ENCODE data around the gene ACSL3. TPM values are rescaled to one million over a fixed set of nuclear protein-coding genes. Genes with fewer than 3 reads are reported as not detected.

ACSL3 gene
- total RNA-seq, 1 experiment from 2014 or later, result 100 TPM

DNA sequence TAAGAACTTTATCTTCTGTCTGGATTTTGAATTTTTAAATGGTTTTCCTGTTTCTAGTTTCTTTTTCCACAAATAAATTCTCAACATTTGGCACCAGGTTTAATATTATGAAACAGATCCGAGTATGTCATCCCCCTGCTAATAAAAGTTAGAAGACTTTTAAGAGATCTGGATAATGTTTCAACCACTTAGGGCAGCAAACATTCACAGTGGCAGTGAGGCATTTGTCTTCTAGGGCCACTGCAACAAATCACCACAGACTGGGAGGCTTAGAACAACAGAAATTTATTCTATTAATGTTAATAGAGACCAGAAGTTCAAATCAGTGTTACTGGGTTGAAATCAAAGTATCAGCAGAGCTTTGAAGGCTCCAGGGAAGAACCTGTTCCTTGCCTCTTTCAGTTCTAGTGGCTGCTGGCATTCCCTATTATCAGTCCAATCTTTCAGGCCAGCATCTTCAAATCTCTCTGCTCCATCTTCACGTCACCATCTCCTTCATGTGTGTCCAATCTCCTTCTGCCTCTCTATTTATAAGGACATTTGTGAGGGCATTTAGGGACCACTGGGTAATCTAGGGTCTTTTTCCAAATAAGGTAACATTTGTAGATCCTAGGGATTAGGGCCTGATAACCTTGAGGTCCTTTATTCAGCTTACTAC lies 23.4 kb downstream of the ACSL3 start:
- H3K4me3 Mint-ChIP-seq, result no peak overlapping the region
- H3K36me3 Mint-ChIP-seq, result peaks cover 16% of the 10 kb centered on the region
- ATAC-seq (no peak), DNase-seq (ENCODE audit: low spot score) (no peak)
- H3K27me3 Mint-ChIP-seq (ENCODE audit: low read depth), result no peaks in the 10 kb centered on the region
- peaks cover 13% of the 10 kb centered on the region; the same call in 1 of the 2 replicates for H3K9me3 Mint-ChIP-seq
- ChIA-PET POLR2A (no interaction called here), CTCF (interaction anchor here (0.8 kb wide), 1 partner anchor 18 kb away, joined by 4 read pairs; no protein-coding TSS in a partner anchor)
- peaks cover 34% of the 10 kb centered on the region for H3K4me1 Mint-ChIP-seq
- TF ChIP-seq, protein P1, sequence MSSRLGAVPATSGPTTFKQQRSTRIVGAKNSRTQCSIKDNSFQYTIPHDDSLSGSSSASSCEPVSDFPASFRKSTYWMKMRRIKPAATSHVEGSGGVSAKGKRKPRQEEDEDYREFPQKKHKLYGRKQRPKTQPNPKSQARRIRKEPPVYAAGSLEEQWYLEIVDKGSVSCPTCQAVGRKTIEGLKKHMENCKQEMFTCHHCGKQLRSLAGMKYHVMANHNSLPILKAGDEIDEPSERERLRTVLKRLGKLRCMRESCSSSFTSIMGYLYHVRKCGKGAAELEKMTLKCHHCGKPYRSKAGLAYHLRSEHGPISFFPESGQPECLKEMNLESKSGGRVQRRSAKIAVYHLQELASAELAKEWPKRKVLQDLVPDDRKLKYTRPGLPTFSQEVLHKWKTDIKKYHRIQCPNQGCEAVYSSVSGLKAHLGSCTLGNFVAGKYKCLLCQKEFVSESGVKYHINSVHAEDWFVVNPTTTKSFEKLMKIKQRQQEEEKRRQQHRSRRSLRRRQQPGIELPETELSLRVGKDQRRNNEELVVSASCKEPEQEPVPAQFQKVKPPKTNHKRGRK (CRISPR knock-in tag; IDR thresholded peaks at IDR 0.05; ENCODE audit: borderline replicate concordance), result no peak
- TF ChIP-seq, protein P2, sequence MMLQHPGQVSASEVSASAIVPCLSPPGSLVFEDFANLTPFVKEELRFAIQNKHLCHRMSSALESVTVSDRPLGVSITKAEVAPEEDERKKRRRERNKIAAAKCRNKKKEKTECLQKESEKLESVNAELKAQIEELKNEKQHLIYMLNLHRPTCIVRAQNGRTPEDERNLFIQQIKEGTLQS (CRISPR knock-in tag; conservative IDR thresholded peaks at IDR 0.05), result no peak
- TF ChIP-seq NR2C2 (CRISPR knock-in tag; IDR thresholded peaks at IDR 0.05) (no peak), CREM (CRISPR knock-in tag; IDR thresholded peaks at IDR 0.05) (no peak), FOXJ3 (CRISPR knock-in tag; IDR thresholded peaks at IDR 0.05; ENCODE audit: borderline replicate concordance) (no peak), NFATC4 (CRISPR knock-in tag; IDR thresholded peaks at IDR 0.05) (no peak), ETV6 (CRISPR knock-in tag; IDR thresholded peaks at IDR 0.05) (no peak), GRHL2 (CRISPR knock-in tag; IDR thresholded peaks at IDR 0.05; ENCODE audit: insufficient replicate concordance, severe bottlenecking) (no peak), HMGA2 (CRISPR knock-in tag; IDR thresholded peaks at IDR 0.05) (no peak), JUN (CRISPR knock-in tag; IDR thresholded peaks at IDR 0.05) (no peak), NR3C1 (CRISPR knock-in tag; conservative IDR thresholded peaks at IDR 0.05; ENCODE audit: low read depth) (no peak), KAT7 (CRISPR knock-in tag; IDR thresholded peaks at IDR 0.05; ENCODE audit: borderline replicate concordance) (no peak)
- TF ChIP-seq, protein P3, sequence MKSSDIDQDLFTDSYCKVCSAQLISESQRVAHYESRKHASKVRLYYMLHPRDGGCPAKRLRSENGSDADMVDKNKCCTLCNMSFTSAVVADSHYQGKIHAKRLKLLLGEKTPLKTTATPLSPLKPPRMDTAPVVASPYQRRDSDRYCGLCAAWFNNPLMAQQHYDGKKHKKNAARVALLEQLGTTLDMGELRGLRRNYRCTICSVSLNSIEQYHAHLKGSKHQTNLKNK (CRISPR knock-in tag; IDR thresholded peaks at IDR 0.05), result no peak
- TF ChIP-seq, protein P4, sequence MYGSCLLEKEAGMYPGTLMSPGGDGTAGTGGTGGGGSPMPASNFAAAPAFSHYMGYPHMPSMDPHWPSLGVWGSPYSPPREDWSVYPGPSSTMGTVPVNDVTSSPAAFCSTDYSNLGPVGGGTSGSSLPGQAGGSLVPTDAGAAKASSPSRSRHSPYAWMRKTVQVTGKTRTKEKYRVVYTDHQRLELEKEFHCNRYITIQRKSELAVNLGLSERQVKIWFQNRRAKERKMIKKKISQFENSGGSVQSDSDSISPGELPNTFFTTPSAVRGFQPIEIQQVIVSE (CRISPR knock-in tag; IDR thresholded peaks at IDR 0.05; ENCODE audit: borderline replicate concordance), result no peak
- TF ChIP-seq, protein P5, sequence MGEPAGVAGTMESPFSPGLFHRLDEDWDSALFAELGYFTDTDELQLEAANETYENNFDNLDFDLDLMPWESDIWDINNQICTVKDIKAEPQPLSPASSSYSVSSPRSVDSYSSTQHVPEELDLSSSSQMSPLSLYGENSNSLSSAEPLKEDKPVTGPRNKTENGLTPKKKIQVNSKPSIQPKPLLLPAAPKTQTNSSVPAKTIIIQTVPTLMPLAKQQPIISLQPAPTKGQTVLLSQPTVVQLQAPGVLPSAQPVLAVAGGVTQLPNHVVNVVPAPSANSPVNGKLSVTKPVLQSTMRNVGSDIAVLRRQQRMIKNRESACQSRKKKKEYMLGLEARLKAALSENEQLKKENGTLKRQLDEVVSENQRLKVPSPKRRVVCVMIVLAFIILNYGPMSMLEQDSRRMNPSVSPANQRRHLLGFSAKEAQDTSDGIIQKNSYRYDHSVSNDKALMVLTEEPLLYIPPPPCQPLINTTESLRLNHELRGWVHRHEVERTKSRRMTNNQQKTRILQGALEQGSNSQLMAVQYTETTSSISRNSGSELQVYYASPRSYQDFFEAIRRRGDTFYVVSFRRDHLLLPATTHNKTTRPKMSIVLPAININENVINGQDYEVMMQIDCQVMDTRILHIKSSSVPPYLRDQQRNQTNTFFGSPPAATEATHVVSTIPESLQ (CRISPR knock-in tag; IDR thresholded peaks at IDR 0.05), result no peak
- TF ChIP-seq, protein P6, sequence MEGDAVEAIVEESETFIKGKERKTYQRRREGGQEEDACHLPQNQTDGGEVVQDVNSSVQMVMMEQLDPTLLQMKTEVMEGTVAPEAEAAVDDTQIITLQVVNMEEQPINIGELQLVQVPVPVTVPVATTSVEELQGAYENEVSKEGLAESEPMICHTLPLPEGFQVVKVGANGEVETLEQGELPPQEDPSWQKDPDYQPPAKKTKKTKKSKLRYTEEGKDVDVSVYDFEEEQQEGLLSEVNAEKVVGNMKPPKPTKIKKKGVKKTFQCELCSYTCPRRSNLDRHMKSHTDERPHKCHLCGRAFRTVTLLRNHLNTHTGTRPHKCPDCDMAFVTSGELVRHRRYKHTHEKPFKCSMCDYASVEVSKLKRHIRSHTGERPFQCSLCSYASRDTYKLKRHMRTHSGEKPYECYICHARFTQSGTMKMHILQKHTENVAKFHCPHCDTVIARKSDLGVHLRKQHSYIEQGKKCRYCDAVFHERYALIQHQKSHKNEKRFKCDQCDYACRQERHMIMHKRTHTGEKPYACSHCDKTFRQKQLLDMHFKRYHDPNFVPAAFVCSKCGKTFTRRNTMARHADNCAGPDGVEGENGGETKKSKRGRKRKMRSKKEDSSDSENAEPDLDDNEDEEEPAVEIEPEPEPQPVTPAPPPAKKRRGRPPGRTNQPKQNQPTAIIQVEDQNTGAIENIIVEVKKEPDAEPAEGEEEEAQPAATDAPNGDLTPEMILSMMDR (IDR thresholded peaks at IDR 0.05), result no peak
- TF ChIP-seq, protein P7, sequence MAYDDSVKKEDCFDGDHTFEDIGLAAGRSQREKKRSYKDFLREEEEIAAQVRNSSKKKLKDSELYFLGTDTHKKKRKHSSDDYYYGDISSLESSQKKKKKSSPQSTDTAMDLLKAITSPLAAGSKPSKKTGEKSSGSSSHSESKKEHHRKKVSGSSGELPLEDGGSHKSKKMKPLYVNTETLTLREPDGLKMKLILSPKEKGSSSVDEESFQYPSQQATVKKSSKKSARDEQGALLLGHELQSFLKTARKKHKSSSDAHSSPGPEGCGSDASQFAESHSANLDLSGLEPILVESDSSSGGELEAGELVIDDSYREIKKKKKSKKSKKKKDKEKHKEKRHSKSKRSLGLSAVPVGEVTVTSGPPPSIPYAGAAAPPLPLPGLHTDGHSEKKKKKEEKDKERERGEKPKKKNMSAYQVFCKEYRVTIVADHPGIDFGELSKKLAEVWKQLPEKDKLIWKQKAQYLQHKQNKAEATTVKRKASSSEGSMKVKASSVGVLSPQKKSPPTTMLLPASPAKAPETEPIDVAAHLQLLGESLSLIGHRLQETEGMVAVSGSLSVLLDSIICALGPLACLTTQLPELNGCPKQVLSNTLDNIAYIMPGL (CRISPR knock-in tag; IDR thresholded peaks at IDR 0.05), result no peak
- TF ChIP-seq, protein P8, sequence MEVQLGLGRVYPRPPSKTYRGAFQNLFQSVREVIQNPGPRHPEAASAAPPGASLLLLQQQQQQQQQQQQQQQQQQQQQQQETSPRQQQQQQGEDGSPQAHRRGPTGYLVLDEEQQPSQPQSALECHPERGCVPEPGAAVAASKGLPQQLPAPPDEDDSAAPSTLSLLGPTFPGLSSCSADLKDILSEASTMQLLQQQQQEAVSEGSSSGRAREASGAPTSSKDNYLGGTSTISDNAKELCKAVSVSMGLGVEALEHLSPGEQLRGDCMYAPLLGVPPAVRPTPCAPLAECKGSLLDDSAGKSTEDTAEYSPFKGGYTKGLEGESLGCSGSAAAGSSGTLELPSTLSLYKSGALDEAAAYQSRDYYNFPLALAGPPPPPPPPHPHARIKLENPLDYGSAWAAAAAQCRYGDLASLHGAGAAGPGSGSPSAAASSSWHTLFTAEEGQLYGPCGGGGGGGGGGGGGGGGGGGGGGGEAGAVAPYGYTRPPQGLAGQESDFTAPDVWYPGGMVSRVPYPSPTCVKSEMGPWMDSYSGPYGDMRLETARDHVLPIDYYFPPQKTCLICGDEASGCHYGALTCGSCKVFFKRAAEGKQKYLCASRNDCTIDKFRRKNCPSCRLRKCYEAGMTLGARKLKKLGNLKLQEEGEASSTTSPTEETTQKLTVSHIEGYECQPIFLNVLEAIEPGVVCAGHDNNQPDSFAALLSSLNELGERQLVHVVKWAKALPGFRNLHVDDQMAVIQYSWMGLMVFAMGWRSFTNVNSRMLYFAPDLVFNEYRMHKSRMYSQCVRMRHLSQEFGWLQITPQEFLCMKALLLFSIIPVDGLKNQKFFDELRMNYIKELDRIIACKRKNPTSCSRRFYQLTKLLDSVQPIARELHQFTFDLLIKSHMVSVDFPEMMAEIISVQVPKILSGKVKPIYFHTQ (CRISPR knock-in tag; IDR thresholded peaks at IDR 0.05), result no peak
- H3K27ac Mint-ChIP-seq, result peak overlapping the region; percentile 50; the same call in 1 of the 2 replicates

Measured in WTC11 (cell line).